Ovary (tissue), 9 donors: ENCODE data around the gene UNC5CL. TPM values are rescaled to one million over a fixed set of nuclear protein-coding genes. Genes with fewer than 3 reads are reported as not detected.
A peak's percentile ranks its signal among the peaks of the same experiment; 100 is the strongest.

ENCODE experiments used
- DNase-seq, 5 donors: peaks; one replicate each; pipeline ENCODE4 v3.0.0-alpha.2; 2019 to 2020
- H3K27ac ChIP-seq, 2 donors: fragments of 200-600 bp; one replicate each; pipeline versions ENCODE4 v1.5.1 to v1.8.0; 2019 to 2022
- H3K27me3 ChIP-seq: fragments of 200-600 bp; one replicate; pipeline ENCODE4 v1.8.0; 2022
- H3K36me3 ChIP-seq: fragments of 200-600 bp; sonication (generic); one replicate; pipeline ENCODE4 v1.5.1; 2019
- H3K4me1 ChIP-seq: one replicate; pipeline ENCODE4 v1.8.1; 2013; ENCODE audit warnings: mild to moderate bottlenecking, moderate library complexity; ENCODE audit not compliant: insufficient read depth
- H3K4me3 ChIP-seq: fragments of 200-600 bp; sonication (generic); one replicate; pipeline ENCODE4 v1.5.1; 2017
- H3K9me3 ChIP-seq, 2 donors: fragments of 200-600 bp in 1 of 2; sonication (generic) in 1 of 2; one replicate each; pipeline versions ENCODE4 v1.5.1 to v1.8.1; 2013 to 2019; ENCODE audit warnings: mild to moderate bottlenecking in 1 of 2, moderate library complexity in 1 of 2
- EP300 ChIP-seq: sonication (generic); formaldehyde crosslinking; IDR thresholded peaks from one replicate; pipeline ENCODE4 v1.6.1; 2017; ENCODE audit warnings: antibody characterized with exemption
- POLR2A ChIP-seq: fragments of 450-650 bp; IDR thresholded peaks from one replicate; pipeline ENCODE4 v1.6.1; 2017; ENCODE audit warnings: antibody characterized with exemption, mild to moderate bottlenecking, moderate library complexity
- WGBS, 3 donors: extraction: QIAGEN DNeasy Blood & Tissue Kit in 1 of 3; methylation state at CpG; one replicate each; pipeline versions ENCODE4 v1.1.5 to v1.1.7; 2013 to 2017; 5-methylcytosine and 5-hydroxymethylcytosine counted together
- intact Hi-C, 4 donors: fragments of 100-400 bp; cut with DNase I; formaldehyde crosslinking; loops; one replicate each; pipeline versions ENCODE4 v1.11.0 to v1.15.1; 2022 to 2023
- polyA plus RNA-seq, 2 donors: library from polyadenylated mRNA; stranded (reverse); fragments of 200-250 nt in 1 of 2; fragments of 350-450 nt in 1 of 2; fragmentation: Illumina TruSeq in 1 of 2; extraction: RNeasy Lipid Tissue Mini Kit (QIAGEN cat#74804) in 1 of 2; gene quantifications; one replicate each; pipeline ENCODE4 v1.2.3, GENCODE V29; 2013 to 2014
- total RNA-seq, 7 donors: library from RNA; depleted of rRNA in 2 of 7; stranded (reverse); fragments of >200 nt in 2 of 7; fragmentation: NEBNext Ultra II Directional in 3 of 7; extraction: Animal tissue kit (Norgen Biotek cat#: 25700) in 3 of 7; gene quantifications; one replicate each; pipeline versions ENCODE4 v1.1.0 to v1.2.4, GENCODE V29; 2016 to 2023
- TF ChIP-seq, protein P1 (sequence below), 3 donors: fragments of 450-650 bp in 2 of 3; fragments of 200-600 bp in 1 of 3; IDR thresholded peaks; one replicate each; pipeline versions ENCODE4 v1.5.1 to v1.8.0; 2016 to 2022; ENCODE audit warnings: antibody characterized with exemption in 3 of 3, mild to moderate bottlenecking in 1 of 3
- donor health status: DM: no; HTN: no; CAD: no; lungs with moderate emphysema.
- donor health status: DM: no; HTN: no; CAD: no.
- donor health status: Bipolar disorder and iron deficiency.
- donor health status: DM: yes; HTN: yes; CAD: no.
- donor health status: DM: no; HTN: no; CAD: no.
- donor health status: DM: yes; HTN: yes; CAD: no.

The UNC5CL gene
- total and polyA plus RNA-seq, 9 donors: 0.60 to 2.1 (median 0.86) TPM

DNA sequence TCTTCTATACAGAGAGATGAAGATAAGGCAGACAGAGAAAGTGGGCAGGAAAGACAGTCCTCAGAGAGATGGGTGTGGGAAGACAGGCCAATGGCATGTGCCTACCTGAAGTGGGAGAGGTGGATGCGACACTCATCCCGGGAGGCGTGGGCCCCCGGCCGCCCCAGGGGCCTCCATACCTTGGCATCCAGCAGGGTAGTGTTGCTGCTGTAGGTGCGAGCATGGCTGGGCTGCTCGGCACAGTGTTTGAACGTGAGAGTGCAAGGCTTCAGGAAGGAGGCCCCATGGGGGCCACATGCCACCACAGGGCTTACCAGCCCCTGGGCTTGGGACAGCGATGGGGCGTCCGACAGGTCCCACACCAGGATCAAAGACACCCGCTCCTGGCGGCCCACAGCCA is 5.2 kb downstream of the UNC5CL start:
- Histone ChIP-seq H3K4me1 (no peaks in the 10 kb centered on the region), H3K36me3 (no peaks in the 10 kb centered on the region), H3K4me3 (no peak overlapping the region), H3K9me3 (no peaks in the 10 kb centered on the region), H3K27ac (no peak overlapping the region), H3K27me3 (no peaks in the 10 kb centered on the region)
- intact Hi-C loops: loop anchor here in 1 of 4 donors (5.0 to 10.0 kb wide), 2 partner anchors 141 to 699 kb away; no protein-coding TSS in a partner anchor
- no peak for TF ChIP-seq POLR2A
- TF ChIP-seq, protein P1, sequence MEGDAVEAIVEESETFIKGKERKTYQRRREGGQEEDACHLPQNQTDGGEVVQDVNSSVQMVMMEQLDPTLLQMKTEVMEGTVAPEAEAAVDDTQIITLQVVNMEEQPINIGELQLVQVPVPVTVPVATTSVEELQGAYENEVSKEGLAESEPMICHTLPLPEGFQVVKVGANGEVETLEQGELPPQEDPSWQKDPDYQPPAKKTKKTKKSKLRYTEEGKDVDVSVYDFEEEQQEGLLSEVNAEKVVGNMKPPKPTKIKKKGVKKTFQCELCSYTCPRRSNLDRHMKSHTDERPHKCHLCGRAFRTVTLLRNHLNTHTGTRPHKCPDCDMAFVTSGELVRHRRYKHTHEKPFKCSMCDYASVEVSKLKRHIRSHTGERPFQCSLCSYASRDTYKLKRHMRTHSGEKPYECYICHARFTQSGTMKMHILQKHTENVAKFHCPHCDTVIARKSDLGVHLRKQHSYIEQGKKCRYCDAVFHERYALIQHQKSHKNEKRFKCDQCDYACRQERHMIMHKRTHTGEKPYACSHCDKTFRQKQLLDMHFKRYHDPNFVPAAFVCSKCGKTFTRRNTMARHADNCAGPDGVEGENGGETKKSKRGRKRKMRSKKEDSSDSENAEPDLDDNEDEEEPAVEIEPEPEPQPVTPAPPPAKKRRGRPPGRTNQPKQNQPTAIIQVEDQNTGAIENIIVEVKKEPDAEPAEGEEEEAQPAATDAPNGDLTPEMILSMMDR (IDR thresholded peaks at IDR 0.05): no peak
- no peak for TF ChIP-seq EP300
- DNase-seq: no peak
- 91 to 92% (median 92%) methylated on average over 13 of the region's 13 CpGs for WGBS, 3 donors

DNA sequence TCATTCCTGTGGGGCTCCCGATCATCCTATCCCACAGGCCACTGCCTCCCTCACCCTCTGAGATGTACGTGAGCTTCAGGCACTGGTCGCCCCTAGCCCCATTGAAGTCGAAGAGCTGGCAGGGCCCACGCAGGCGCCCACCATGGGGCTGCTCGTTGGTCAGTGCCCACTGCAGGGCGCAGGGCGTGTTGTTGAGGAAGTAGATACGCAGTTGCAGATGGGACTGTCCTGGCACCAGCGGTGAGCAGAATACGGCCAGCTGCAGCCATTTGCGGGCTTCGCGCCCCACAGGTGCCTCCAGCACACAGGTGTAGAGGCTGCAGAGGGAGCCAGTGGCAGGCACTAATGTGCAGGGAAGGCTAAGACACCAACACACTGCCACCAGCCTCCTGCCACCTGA is 6.2 kb downstream of the UNC5CL start:
- DNase-seq: no peak
- no peak overlapping the region for H3K4me3 ChIP-seq
- H3K27me3 ChIP-seq: no peaks in the 10 kb centered on the region
- H3K36me3 ChIP-seq: no peaks in the 10 kb centered on the region
- 94 to 96% (median 94%) methylated on average over 15 of the region's 15 CpGs for WGBS, 3 donors
- intact Hi-C loops: loop anchor here in 1 of 4 donors (5.0 to 10.0 kb wide), 2 partner anchors 141 to 698 kb away; no protein-coding TSS in a partner anchor
- no peak overlapping the region for H3K27ac ChIP-seq
- TF ChIP-seq, protein P1 (IDR thresholded peaks at IDR 0.05): no peak
- TF ChIP-seq POLR2A: no peak
- TF ChIP-seq EP300: no peak
- H3K4me1 ChIP-seq: peaks cover 2% of the 10 kb centered on the region
- no peaks in the 10 kb centered on the region for H3K9me3 ChIP-seq

DNA sequence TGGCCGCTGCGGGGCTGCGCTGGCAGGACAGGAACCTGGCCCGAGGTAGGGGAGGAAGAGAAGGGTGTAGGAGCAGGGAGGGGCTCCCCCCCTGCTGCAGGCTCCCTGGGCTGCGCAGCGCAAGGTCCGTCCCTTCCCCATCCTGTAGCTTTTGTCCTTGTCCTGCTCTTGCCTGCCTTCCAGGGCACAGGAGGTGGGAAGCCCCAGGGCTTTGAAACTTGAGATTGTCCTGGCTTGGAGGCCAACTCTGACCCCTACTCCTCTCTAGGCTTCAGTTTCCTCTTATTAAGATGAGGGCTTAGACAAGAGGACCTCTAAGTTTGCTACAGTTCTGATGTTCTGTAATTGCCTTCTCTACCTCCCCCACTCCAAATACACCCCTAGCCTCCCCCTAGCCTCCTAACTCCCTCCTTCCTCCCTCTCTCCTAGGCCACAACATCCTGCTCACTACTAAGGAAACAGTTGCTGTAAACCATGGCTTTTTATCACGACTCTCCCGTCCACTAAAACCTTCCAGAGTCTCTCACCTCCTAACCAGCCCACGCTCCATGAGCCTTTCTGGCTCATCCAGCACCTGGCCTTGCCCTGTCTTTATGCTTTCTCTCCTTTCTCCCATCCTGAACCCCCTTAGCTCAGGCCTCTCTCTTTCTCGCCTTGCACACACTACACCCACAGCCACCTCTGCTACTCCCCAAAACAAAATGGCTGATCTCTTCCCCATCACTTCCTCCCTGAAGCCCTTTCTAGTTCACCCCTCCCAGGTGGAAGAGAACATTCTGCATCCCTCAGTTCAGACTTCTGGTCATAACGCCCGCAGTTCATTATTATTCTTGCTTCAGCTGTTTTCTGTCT is 10.2 kb downstream of the UNC5CL start:
- no peak for DNase-seq
- intact Hi-C loops: loop anchor here in 3 of 4 donors (10.0 kb wide), 3 partner anchors 134 to 1044 kb away; partner anchors contain the start of gene LRFN2 (in 1 of the 3)
- H3K36me3 ChIP-seq: no peaks in the 10 kb centered on the region
- H3K27me3 ChIP-seq: no peaks in the 10 kb centered on the region
- peak overlapping the region; percentile 63 to 85 for H3K27ac ChIP-seq
- TF ChIP-seq EP300 (no peak), POLR2A (no peak)
- TF ChIP-seq, protein P1 (IDR thresholded peaks at IDR 0.05): no peak
- 39 to 54% (median 50%) methylated on average over 13 of the region's 13 CpGs for WGBS, 3 donors
- peaks cover 4% of the 10 kb centered on the region for H3K4me1 ChIP-seq
- no peaks in the 10 kb centered on the region for H3K9me3 ChIP-seq
- H3K4me3 ChIP-seq: peak overlapping the region; percentile 44

DNA sequence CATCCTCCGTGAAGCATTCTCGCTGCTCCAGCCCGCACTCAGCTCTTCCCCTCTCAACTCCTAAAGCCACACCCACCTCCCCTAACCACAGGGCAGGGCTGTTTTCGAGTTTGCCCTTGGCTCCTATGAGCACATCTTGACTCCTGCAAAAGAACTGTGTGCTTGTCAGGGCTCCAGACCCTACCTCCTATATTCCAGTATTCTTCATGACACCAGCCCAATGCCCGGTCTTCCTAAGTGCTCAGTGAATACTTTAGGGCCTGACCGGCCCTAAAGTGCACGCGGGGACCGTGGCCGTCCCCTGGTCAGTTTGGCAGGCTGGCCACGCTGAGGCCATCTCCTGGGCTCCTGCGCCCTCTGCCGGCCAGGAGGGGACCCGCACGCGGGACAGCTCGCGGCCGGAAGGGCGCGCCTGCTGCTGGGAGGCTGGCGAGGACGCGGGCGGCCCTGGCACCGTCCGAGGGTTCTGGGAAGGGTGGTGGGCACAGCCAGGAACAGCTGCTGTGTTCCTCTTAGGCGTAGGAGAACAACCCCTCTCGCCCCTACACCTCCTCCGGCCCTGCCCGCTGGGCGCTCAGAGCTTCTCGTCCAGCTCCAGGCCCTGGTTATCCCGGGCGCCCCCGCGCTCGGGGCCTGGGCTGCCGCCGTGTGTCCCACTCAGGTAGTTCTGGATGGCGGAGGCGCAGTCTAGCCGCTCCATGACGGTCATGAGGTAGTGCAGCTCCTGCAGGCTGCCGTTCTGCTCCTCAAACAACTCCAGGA is 11.0 kb downstream of the UNC5CL start:
- Histone ChIP-seq H3K36me3 (no peaks in the 10 kb centered on the region), H3K27ac (peak overlapping the region; percentile 63 to 85), H3K4me3 (peak overlapping the region; percentile 44), H3K27me3 (no peaks in the 10 kb centered on the region), H3K4me1 (peaks cover 4% of the 10 kb centered on the region), H3K9me3 (no peaks in the 10 kb centered on the region)
- peak; percentile 83 to 93 (median 92) for DNase-seq
- no peak for TF ChIP-seq EP300
- TF ChIP-seq, protein P1 (IDR thresholded peaks at IDR 0.05): peak; percentile 98 to 99 (median 99)
- WGBS, 3 donors: 1 to 3% (median 2%) methylated on average over 44 to 45 of the region's 45 CpGs
- intact Hi-C loops: loop anchor here in 3 of 4 donors (10.0 kb wide), 3 partner anchors 133 to 1043 kb away; partner anchors contain the start of gene LRFN2 (in 1 of the 3)
